Transverse colon (tissue), 4 donors: ENCODE measurements around the gene SMAD1.

Experiments used
- CTCF ChIP-seq, 5 experiments: fragments of 200-600 bp in 3 of 5; fragments of 450-650 bp in 2 of 5; sonication (generic) in 3 of 5; IDR thresholded peaks; 1 replicate in 2 of 5; 2 replicates in 3 of 5; pipeline ENCODE4 v1.5.1; 2016 to 2017; ENCODE audit warnings: antibody characterized with exemption in 5 of 5, inconsistent platforms in 3 of 5, mild to moderate bottlenecking in 2 of 5, moderate library complexity in 1 of 5
- EP300 ChIP-seq: sonication (generic); formaldehyde crosslinking; IDR thresholded peaks from one replicate; pipeline ENCODE4 v1.6.1; 2017; ENCODE audit warnings: antibody characterized with exemption, low read depth
- POLR2A ChIP-seq: fragments of 450-650 bp; IDR thresholded peaks from one replicate; pipeline ENCODE4 v1.6.1; 2016; ENCODE audit warnings: antibody characterized with exemption, mild to moderate bottlenecking, moderate library complexity
- POLR2AphosphoS5 ChIP-seq, 3 donors: sonication (generic); formaldehyde crosslinking; IDR thresholded peaks; one replicate each; pipeline ENCODE4 v1.6.1; 2016; ENCODE audit warnings: antibody characterized with exemption in 3 of 3

GRCh38 chr4:145545031-145545430 is 63.4 kb downstream of the SMAD1 start:
- TF ChIP-seq POLR2A (no peak), CTCF (IDR thresholded peaks at IDR 0.05) (no peak), POLR2AphosphoS5 (IDR thresholded peaks at IDR 0.05) (no peak), EP300 (no peak)
